ENCODE data around the gene DIP2B. TPM values are rescaled to one million over a fixed set of nuclear protein-coding genes. Genes with fewer than 3 reads are reported as not detected.
A peak's percentile ranks its signal among the peaks of the same experiment; 100 is the strongest.

Gene DIP2B
- polyA plus RNA-seq, 1 donor = 19.7 TPM

DNA sequence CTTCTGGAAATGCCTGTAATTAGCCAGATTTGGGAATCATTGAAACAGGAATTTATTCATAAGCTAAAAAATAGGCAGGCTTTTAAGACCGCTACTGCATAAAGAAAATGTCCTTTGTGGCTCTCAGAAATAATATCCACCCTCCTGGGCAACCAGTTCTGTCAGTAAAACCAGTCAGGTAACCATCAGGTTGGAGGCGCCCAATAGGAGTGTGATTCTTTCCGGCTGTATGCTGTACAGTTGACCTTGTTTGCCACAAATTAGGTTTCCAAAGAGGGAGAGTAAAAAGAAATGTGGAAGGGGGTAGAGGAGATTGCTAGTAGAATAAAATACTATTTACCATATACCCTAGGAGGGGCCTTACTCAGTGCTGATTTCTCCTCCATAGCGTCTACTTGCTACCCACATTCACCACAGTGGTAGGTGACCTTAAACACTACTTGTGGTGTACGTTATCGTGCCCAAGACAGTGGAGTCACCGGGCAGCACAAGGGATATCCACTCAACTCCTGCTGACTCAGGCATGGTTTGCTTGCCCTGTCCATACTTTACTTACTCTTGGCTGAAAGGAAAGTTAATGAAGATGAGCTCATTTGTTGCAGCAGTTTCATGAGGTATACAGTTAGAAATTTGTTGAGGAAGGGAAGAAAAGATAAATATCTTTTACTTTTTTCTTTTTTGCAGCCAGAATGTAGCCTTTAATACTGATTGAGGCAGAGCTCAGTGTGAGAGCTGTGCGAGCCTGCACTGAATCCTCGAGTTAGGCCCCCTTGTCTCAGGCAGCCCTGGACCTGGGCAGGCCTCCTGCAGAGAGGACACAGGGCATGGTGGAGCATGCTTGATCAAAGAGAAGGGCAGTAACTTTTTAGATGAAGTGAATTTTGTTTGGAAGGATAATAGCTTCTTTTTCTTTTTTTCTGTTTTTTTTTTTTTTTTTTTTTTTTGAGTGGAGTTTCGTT, 76.7 kb downstream of the DIP2B start:
- no peak for DNase-seq

GRCh38 chr12:50584135-50584534, 79.3 kb downstream of the DIP2B start:
- DNase-seq = no peak

- DNase-seq = no peak
Measured at GRCh38 chr12:50589650-50590435, 85.1 kb downstream of the DIP2B start.

DNA sequence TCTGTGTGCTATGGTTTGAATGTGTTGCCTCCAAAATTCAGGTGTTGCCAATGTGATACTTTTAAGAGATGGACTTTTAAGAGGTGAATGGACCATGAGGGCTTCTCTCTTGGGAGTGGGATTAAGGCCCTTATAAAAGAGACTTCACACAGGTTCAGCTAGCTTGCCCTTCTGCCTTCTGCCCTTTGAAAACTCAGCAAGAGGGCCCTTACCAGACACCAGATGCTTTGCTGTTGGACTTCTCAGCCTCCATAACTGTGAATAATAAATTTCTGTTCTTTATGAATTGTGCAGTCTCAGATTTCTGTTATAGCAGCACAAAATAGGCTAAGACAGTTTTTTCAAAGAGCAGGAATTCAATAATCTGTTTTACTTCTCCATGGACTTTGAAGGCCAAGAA, 86.1 kb downstream of the DIP2B start:
- DNase-seq = no peak

DNA sequence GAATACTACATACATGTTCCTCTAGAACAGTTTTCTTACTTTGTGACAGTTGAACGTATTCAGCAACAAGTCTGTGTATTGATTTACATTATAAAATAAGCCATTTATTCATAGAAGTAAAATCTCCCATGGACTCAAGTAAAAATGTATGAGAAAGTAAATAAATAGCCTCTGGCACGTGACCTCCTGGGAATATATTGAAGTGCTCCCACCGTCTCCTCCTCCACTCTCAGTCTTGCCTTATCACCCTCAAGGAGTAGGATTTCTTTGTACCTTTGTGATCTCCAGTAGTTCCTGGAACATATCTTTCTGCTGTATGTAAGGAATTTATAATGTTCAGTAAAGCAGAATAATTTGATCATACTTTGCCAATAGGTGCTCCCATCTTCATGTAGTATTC, 90.9 kb downstream of the DIP2B start:
- DNase-seq = no peak

- no peak for DNase-seq
Measured at GRCh38 chr12:50597200-50598195, 92.7 kb downstream of the DIP2B start.

DNA sequence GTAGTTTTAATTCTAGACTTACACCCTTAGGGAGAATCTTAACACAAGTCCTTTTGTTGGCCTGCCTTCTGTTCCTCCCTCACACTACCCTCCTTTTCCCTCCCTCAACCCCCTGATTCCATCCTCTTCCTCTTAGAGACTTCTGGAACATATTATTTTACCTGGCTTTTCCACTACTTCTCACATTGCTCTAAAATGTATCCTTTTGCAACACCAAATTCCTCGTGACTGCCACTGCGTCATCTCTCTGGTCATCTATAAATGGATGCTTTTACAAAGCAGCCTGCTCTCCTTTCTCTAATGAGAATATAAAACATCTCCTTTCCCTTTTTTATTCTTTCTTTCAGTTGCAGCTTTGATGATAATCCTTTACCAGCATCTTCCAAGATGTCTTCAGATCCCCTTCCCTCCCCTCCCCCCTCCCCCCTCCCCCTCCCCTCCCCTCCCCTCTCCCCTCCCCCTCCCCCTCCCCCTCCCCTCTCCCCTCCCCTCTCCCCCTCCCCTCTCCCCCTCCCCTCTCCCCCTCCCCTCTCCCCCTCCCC, 93.6 kb downstream of the DIP2B start:
- DNase-seq = no peak

DNA sequence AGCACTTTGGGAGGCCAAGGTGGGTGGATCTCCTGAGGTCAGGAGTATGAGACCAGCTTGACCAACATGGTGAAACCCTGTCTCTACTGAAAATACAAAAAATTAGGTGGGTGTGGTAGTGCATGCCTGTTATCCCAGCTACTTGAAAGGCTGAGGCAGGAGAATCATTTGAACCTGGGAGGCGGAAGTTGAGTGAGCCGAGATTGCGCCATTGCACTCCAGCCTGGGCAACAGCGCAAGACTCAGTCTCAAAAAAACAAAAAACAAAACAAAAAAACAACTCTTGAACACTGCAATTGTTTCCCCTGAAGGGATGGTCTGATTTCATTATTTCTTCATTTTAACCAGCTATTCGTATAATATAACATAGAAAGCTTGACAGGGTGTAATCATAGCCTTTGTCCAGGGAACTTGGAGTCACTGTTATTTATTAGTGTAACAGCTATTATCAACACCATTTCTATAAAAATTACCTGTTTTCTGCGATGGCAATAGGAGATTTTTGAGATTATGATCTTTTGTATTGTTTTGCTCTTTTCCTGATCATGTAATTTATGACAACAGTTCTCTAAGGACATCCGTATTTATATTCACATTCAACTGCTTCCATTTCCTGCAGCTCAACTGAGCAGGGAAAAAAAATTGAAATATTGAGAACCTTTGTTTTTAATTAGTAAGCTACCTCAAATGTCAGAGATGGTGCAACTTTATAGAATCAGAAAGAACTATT, 94.7 kb downstream of the DIP2B start:
- DNase-seq = no peak

DNA sequence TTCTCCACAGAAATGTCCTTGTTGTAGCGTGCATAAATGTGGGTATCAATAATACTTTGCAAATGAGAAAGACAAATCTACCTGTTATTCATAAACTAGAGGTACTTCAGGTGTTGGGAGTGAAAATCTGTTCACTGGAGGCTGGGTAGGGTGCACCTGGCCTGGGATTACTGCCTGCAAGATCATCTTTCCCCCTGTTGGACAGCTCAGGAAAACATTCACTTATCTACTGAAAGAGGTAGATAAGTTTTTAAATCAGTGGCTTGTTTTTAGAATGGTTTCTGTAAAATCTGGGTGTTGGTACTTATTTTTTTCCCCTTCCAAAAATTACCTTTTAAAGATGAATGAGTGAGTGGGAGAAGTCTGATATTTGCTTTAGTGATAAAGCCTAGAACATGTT, 95.6 kb downstream of the DIP2B start:
- DNase-seq = no peak

DNA sequence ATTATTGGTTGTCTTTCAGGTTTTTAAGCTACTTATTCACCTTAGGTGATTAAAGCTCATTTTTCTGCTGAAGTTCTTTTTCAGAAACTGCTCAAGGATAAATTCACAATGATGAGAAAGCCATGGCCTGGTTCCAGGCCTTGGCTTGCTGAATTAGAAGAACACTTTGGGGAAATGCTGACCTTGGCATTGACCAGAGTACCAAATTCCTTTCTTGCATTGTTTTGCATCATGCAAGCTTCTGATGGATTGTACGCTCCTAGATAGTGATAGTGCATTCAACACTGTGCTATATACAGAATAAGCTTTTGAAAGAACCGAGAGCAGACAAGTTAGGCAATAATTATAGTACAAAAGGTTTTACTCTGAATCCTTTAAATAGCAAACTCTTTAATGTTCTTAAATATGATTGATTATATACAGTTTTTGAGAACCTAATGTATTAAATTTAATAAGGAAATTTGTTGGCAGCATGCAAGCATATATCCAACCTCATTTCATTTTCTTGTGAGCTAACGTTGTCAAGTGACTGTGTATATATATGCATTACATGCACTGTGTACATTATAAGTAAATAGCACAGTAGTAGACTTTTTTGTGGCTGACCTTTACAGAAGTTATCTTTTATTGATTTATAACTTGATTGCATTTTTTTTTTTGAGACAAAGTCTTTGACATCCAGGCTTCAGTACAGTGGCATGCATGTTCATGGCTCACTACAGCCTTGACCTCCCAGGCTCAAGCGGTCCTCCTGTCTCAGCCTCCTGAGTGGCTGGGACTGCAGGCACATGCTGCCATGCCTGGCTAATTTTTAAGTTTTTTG, 99.2 kb downstream of the DIP2B start:
- DNase-seq = peak; percentile 59

DNA sequence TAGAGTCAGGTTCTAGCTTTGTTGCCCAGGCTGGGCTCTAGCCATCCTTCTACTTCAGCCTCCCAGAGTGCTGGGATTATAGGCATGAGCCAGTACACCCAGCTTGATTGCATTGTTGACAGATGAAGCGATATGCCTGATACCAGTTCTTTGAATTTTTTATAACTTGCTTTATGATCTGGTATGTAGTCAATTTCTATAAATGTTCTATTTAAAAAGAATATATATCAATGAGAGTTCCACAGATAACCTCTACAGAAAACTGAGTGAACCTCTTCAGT, 99.8 kb downstream of the DIP2B start:
- no peak for DNase-seq

- no peak for DNase-seq
Measured at GRCh38 chr12:50606675-50607375, 102.0 kb downstream of the DIP2B start.

DNA sequence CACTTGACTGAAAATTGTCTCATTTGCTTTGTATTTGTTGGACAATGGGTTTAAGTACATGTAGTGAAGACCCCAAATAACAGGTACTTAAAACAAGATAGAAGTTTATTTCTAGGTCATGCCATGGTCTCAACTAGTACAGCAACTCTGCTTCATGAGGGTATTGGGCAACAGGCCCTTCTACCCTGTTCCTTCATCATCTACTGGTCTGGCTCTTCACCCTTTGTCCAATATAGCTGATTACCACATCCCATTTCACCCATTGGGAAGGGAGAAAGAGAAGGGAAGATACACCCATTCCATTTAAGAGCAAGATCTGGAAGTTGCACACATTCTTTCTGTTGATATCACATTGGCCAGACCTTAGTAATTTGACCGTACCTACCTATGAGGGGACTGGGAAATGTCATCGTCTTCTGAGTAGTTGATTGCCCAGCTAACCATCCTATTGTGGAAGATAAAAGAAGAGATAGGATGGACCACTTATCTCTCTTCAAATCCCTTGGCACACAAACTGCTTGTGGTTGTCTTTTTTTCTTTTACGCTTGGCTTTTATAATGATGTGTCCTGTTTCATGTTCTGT, 104.6 kb downstream of the DIP2B start:
- no peak for DNase-seq

DNA sequence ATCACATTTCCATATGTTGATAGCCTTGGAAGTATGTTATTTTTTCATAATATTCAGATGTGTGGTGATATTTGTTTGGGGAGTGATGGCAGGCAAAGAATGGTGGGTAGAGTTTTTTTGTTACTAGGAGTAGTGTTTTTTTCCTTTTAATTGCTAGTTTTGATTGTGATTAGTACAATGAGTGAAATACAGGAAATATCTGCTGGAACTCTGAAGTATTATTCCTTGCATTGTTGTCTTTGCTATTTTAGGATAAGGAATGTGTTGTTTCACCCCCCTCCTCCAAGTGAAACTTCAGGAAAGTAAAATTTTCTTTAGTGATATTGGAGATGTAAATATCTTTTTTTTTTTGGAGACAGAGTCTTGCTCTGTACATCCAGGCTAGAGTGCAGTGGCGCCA, 105.4 kb downstream of the DIP2B start:
- DNase-seq = no peak

DNA sequence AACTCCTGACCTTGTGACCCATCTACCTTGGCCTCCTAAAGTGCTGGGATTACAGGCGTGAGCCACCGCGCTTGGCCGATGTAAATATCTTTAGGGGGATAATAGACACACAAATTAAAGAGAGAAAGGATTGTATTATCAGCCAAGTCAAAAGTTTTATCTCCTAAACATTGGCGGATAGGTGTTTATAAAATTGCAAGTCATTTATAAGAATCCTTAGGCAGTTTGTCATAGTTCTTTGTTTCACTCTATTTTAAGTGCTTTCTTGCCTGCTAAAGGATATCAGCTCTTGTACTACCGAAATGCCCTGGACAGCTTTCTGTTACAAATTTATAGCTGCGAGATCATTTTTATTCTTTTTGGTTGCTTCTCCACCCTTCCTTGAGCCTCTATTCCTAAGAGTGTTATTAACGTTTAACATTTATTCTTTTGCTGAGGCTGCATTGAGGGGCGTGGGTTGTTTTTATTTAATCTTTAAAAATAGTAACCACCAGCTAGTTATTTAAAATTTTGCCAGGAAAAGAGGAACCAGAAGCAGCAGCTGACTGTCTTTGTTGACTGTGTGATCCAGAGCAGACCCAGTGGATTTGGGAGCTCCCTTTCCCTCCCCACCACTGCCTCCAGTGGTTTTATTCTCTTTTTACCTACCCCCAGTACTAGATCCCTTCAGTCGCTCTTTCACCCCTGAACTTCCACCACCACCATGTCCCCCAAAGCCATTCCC, 106.4 kb downstream of the DIP2B start:
- no peak for DNase-seq

DNA sequence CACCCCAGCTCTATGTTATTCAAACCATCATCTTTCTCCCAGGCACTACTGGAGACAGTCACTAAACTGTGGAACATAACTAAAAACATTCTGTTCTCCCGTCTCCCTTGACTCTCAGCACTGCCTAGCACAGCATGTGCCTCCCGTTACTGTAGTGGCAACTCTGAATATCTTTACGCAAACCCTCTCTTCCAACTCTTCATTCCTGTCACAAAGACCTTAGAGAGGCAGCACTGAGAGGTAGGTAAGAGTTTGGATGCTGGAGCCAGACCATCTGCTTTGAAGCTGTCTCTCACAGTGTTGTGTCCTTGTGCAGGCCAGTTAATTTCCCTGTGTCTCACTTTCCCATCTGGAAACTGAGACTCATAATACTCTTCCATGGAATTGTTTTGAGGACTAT, 108.1 kb downstream of the DIP2B start:
- DNase-seq = no peak

GRCh38 chr12:50613463-50613862, 108.7 kb downstream of the DIP2B start:
- DNase-seq = no peak

GRCh38 chr12:50614167-50614759, 109.5 kb downstream of the DIP2B start:
- DNase-seq = no peak
